OCI-M1 (cell line): ENCODE results near the gene ANKRD42.
"Not testable (repeated sequence)": the region's sequence is repeated elsewhere in the genome, so short reads cannot be mapped to it uniquely, and the experiment has no call there.

Experiments
- DNase-seq: peaks from one replicate; lab custom pipeline; 2025; lab: John Stamatoyannopoulos, UW

Gene ANKRD42

GRCh38 chr11:83241291-83241946, 47.9 kb downstream of the ANKRD42 start:
- peak; percentile 93 for DNase-seq

DNA sequence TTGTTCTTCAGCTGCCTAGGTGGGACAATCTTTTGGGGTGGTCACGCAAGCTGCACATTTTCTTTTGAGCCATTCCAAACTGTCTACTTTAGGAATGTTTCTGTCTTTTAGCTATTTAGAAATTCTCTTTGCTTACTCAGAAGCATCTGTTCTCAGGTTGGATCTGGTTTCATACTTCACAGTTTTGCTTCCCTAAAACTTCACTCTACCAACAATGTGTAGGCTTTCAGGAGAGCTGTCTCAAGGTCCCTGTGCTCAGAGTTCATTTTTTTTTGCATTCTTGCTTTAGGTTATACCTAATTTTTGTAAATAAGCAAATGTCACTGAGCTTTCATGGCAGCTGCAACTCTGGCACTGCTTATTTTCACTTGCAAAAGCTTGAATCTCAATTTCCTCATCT, 55.9 kb downstream of the ANKRD42 start:
- no peak for DNase-seq

DNA sequence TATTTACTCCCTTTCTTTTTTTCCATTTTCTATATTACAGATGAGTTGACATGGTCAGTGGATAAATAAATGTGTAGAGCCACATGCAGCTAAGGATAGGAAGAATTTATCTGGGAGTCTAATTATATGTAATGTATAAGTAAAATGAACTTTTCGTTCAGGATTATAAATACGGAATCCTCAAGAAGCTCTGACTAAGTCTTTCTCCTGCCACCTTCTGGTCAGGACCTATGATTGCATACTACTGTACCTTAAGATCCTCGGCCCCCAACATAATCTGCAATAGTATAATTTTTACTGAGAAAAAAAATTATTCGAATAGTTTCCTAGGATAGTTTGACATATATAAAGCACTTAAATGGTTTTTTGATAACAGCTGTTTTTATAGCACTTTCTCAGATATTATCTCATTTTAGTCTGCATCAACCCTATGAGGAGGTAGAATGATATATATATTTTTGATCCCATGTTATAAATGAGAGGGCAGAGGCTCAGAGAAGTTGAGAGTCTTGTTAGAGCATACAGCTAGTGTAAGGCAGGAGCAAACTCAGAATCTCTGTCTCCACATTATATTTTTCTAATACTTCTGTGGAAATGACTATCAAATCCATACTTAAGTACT, 56.6 kb downstream of the ANKRD42 start:
- peak; percentile 88 for DNase-seq

- DNase-seq = no peak
Measured at GRCh38 chr11:83252266-83252665, 58.8 kb downstream of the ANKRD42 start.

DNA sequence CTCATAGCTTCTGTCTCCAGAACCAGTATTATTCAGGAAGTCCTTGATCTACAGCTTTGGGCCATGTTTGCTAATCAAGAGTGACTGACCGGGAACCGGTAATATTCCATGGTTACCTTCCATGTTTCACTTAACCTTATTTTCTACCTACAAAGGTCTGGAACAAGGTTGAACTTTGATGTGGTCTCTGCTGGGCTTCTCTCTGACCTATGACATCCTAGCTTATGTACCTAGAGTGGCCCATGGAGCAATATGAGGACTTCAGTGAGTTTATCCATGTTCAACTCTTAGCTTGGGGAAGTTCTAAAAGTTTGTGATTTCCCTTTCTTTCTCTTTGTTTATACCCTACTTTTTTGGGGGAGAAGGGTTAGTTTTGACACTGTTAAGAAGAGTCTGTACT, 59.4 kb downstream of the ANKRD42 start:
- no peak for DNase-seq

DNA sequence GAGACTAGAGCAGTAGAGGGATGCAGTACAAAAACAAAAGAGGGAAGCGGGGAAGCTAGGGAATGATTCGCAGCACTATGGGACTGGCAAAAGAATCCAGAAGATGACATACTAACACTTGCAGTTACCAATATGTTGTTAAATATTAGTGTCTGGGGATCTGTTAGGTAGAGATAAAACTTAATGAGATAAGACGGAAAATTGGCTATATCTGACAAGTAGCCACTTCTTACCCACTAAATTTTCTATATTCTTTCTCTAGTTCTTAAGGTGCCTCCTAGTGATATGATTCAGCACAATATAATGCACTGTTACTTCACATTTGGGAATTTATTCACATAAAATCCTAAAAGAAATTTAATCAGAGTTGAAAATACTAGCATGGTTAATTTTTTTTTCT, 61.9 kb downstream of the ANKRD42 start:
- DNase-seq = no peak

DNA sequence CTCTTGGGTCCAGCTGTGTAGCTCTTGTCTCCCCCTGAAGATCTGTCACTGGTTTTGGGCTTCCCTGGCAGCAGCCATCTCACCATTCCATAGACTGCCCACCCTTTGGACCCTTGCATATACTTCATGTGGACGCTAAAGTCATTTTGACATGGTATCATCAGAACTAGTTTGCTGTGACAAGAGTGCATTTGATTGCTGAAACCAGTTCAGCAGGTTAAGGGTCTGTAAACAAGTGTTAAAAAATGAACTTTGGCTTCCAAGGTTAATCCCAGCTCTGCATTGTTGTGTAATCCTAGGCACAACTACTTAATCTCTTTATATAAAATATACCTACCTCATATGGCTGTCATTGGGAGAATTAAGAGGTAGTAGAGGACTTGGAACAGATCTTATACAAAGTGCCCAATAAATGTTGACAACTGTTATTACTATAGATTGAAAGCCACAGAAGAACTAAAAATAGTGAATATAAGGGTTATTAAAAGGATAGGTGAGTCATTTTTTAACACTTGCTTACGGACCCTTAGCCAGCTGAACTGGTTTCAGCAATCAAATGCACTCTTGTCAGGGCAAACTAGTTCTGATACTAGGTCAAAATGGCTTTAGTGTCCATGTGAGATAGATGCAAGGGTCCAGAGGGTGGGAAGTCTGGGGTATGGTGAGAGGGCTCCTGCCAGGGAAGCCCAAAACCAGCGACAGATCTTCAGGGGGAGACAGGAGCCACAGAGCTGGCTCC, 63.3 kb downstream of the ANKRD42 start:
- no peak for DNase-seq

- no peak for DNase-seq
Measured at GRCh38 chr11:83257761-83258168, 64.3 kb downstream of the ANKRD42 start.

- no peak for DNase-seq
Measured at GRCh38 chr11:83259559-83259958, 66.0 kb downstream of the ANKRD42 start.

DNA sequence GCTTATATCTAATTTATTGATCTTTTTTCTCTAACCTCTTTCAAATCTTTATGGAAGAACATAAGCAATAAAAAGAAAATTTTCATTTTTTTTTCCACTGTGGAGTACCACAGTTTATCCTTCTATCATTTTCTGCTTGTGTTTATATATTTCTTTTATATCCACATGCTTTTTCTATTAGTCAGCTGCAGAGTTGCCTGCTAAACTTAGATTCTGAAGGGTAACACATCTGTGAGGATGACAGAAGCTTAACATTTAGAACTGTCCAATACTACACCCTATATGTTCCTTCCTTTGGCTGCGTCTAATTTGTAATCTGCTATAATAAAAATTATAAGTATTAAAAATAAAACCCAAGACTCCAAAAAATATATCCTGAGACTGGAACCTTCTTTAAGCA, 71.8 kb downstream of the ANKRD42 start:
- DNase-seq = no peak

DNA sequence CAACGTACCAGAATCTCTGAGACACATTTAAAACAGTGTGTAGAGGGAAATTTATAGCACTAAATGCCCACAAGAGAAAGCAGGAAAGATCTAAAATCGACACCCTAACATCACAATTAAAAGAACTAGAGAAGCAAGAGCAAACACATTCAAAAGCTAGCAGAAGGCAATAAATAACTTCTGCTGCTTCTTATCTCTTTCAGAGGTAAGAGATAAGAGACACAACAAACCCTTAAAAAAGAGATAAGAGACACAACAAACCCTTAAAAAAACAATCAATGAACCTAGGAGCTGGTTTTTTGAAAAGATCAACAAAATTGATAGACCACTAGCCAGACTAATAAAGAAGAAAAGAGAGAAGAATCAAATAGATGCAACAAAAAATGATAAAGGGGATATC, 75.6 kb downstream of the ANKRD42 start:
- not testable (repeated sequence) for DNase-seq

DNA sequence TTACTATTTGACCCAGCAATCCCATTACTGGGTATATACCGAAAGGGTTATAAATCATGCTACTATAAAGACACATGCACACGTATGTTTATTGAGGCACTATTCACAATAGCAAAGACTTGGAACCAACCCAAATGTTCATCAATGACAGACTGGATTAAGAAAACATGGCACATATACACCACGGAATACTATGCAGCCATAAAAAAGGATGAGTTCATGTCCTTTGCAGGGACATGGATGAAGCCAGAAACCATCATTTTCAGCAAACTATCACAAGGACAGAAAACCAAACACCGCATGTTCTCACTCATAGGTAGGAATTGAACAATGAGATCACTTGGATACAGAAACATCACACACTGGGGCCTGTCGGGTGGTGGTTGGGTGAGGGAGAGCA, 78.2 kb downstream of the ANKRD42 start:
- DNase-seq = not testable (repeated sequence)

- DNase-seq = peak; percentile 56
Measured at GRCh38 chr11:83272627-83273026, 79.1 kb downstream of the ANKRD42 start.

DNA sequence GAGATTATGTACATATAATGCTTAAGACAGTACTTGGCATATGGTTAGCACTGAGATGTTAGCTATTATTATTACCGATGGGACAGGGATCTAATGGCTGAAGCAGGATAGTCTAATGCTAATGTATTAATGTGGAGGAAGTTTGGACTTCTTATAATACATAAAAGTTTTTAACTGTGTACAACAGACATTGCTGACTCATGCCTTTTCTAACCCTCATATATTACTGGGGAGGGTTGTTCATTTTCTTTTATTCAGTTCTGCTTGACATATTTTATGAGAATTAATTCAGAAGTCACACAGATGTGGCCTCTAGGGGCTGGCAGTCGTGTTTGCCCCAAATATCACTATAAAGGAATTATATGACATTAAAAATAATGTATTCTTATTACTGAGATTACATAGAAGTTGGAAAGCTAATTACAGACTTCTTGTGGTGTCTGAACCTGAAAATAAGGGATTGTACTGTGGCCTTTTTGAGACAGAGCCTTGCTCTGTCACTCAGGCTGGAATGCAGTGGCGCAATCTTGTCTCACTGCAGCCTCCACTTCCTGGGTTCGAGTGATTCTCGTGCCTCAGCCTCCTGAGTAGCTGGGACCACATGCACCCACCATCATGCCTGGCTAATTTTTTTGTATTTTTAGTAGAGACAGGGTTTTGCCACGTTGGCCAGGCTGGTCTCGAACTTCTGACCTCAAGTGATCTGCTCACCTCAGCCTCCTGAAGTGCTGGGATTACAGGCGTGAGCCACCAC, 82.6 kb downstream of the ANKRD42 start:
- no peak for DNase-seq

DNA sequence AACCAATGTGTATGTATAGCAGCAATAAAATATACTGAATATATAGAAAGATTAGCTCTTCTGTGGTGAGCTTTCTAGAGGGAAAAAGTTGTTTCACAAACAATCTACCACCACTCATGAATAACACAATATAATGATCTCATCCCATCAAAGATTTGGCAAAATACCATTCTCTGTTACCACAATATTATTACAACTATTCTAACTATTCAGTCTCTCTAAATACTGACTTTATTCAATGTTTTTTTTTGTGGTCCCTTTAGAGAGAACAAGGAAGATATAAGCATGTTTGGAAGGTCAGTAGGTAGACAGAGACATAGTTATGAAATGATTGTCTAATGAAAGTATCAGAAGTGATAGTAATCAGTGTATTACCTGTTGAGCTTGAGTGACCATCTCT, 84.8 kb downstream of the ANKRD42 start:
- DNase-seq = no peak

DNA sequence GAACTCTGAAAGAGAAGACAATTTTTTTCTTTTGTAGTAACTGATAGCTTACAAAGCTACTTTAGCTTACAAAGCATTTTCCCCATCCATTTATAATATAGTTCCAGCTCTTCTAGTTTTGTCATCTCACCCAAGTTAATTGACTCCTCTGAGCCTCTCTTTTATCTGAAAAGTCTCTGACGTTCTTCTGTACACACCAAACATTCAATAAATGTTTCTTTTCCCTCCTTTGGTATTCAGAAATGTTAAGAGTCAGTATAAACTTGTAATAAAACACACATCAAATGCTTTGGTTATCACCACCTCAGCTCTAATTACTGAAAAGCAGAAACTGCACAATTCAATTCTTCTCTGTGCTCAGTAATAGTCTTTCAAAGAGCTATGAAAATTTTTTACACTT, 86.7 kb downstream of the ANKRD42 start:
- DNase-seq = no peak

DNA sequence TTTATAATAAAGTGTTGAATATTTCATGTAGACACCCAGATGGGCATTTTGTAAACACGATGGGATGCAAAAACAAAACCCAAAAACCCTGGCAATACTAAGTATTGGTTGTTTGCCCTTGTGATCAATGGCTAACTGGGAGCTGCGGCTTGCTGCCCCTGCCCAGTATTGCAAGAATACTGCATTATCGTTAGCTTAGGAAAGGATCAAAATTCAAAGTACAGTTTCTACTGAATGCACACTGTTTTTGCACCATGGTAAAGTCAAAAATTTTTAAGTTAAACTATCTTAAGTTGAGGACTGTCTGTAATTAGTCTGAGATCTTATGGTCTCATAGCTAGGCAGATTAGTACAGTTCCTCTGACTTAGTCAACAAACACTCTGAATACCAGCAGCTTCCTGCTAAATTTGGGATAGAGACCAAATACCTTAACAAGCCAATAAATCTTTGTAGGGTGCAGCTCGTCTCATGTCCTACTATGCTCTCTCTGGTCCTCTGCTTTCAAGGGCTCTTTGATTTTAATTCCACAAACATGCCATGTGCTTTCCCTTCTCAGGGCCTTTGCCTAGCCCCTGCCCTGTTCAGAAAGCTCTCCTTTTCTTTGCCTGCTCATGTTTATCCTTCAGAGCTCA, 88.7 kb downstream of the ANKRD42 start:
- DNase-seq = no peak

DNA sequence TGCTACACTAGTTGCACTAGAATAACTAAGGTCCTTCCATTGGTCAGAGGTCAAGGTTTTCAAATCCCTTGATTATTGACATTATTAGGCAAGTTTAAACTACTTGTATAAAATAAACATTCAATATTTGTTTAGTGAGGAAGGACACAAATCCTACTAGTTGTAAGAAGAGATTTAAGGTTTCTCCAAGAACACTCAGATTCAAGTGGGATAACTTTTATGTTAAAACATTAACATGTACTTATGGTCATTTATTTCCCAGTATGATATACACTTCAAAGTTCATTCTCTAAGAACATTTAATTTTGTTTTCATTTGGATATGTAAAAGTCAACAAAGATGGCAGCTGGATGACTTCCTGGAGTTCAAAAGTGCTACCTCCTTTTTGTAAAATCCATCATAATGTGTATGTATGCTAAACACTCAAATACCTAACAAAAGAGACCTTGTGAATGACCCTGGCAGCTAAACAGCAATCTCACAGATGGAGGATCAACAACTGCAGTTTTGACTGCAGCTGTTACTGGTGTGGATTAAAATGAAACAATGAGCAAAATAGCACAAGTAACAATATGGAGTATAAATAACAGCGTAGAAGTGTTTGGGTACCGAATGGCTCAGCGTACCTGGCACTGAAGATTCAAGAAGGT, 91.1 kb downstream of the ANKRD42 start:
- peak; percentile 71 for DNase-seq

- DNase-seq = no peak
Measured at GRCh38 chr11:83285151-83285770, 91.7 kb downstream of the ANKRD42 start.

GRCh38 chr11:83285771-83286528, 92.4 kb downstream of the ANKRD42 start, which contains the start of gene CCDC90B:
CCDC90B (minus strand) TSS chr11:83286367; CDS start chr11:83285972, 395 bp downstream.
- DNase-seq = peak; percentile 100
